NCI-H774 (cell line): ENCODE data around the gene SND1.

Source experiments
- DNase-seq: peaks from one replicate; lab custom pipeline; 2025; lab: John Stamatoyannopoulos, UW

The SND1 gene

DNA sequence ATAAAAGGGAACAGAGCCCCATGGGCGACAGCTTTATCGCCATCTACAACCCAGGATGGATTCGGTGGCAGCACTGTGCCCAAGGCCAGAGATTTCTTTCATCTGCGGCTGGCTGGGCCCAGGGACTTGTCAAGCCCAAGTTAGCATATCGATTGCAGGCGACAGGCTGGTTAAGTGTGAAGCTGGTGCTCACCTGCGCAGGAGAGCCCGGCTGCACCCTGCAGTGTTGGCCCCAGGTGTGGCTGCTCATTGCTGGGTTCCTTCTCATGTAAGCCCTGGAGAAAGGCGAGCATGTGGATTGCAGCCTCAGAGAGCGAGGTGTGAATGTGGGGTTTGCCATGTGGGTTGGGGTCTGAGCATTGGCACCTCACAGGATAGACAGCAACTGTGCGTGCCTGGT lies 419.8 kb downstream of the SND1 start:
- DNase-seq, result no peak

GRCh38 chr7:128073671-128074310 lies 421.8 kb downstream of the SND1 start:
- no peak for DNase-seq

DNA sequence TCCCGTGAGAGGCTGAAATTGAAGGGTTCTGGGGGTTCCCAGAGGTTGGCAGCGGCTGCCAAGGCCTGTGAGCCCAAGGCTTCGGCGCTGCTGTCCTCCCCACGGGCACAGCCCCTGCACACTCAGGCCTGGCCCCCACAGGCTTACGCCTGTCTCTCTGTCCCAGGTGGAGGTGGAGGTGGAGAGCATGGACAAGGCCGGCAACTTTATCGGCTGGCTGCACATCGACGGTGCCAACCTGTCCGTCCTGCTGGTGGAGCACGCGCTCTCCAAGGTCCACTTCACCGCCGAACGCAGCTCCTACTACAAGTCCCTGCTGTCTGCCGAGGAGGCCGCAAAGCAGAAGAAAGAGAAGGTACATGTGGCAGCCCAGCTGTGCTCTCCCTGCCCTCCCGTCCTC lies 422.3 kb downstream of the SND1 start:
- DNase-seq, result no peak

DNA sequence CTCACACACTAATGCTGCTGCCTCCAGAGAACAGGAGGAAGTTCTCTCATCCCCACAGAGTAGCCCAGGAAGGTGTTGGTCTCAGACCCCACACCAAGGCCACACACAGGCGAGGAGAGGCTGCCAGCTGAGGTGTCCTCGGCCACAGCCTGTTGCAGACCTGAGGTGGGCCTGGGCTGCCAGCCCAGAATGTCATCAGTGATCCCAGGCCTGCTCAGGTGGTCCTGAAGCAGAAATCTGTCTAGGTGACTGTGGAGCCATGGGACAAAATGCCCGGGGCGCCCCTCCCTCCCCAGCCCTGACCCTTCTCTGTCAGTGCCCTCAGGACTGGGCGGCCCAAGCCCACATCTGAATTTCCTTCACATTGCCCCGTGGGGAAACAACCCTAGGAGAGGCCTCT lies 422.7 kb downstream of the SND1 start:
- no peak for DNase-seq

- DNase-seq, result no peak
These were observed 423.5 kb downstream of the SND1 start for GRCh38 chr7:128075242-128076095.

- DNase-seq, result no peak
These were observed 424.3 kb downstream of the SND1 start for GRCh38 chr7:128076196-128076795.

DNA sequence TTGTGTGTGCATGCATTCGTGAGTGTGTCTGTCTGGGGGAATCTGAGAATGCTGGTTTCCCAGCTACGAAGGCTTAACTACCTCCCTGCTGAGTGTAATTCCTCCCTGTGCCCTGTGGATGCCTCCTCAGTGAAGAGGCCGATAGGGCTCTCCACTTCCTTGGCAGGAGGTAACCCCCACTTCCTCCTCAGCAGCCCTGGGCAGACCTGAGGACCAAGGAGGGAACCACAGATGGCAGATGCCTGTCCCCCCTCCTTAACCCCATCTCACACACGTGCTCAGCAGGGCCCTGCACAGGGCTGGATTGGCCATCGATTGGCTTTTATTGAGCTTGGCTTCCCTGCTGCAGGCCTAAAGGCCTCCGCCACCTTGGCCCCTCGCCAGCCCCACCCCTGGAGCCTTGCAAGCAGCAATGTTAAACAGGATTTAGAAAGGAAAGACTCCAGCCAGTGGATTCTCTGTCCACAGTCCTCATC lies 424.8 kb downstream of the SND1 start:
- DNase-seq, result no peak

GRCh38 chr7:128078309-128078708 lies 426.3 kb downstream of the SND1 start:
- DNase-seq, result no peak

- DNase-seq, result no peak
These were observed 428.2 kb downstream of the SND1 start for GRCh38 chr7:128080169-128080568.

DNA sequence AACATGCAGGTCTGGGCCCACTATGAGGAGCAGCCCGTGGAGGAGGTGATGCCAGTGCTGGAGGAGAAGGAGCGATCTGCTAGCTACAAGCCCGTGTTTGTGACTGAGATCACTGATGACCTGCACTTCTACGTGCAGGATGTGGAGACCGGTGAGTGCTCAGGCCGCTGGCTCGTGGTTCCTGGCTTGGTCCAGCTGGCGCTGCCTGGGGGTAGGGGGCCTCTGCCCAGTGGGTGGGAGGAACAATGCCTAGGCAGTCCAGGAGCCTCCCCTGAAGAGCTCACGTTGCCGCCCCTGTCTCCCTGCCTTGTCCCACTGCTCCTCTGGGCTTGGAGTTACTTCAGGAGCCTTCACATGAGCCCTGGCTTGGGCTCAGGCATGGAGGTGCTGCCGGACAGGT lies 429.4 kb downstream of the SND1 start:
- no peak for DNase-seq

- DNase-seq, result no peak
These were observed 429.8 kb downstream of the SND1 start for GRCh38 chr7:128081808-128082207.

DNA sequence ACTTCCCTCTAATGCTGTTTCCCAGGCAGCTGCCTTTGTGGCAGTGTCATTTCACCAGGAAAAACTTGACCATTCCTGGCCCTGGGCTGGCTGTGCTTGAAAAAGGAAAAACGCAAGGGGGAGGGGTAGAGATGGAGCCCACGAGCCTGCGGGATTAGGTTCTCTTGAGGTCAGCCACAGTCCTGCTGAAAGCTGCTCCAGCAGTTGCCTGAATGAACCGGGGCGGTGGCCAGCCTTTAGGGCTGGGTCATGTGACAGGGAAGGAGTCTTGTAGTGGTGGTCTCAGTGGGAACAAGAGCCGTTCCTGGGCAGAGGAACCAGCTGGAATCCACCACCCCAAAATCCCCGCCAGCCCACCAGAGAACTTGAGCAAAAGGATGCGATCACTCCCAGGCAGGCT lies 430.4 kb downstream of the SND1 start:
- no peak for DNase-seq

DNA sequence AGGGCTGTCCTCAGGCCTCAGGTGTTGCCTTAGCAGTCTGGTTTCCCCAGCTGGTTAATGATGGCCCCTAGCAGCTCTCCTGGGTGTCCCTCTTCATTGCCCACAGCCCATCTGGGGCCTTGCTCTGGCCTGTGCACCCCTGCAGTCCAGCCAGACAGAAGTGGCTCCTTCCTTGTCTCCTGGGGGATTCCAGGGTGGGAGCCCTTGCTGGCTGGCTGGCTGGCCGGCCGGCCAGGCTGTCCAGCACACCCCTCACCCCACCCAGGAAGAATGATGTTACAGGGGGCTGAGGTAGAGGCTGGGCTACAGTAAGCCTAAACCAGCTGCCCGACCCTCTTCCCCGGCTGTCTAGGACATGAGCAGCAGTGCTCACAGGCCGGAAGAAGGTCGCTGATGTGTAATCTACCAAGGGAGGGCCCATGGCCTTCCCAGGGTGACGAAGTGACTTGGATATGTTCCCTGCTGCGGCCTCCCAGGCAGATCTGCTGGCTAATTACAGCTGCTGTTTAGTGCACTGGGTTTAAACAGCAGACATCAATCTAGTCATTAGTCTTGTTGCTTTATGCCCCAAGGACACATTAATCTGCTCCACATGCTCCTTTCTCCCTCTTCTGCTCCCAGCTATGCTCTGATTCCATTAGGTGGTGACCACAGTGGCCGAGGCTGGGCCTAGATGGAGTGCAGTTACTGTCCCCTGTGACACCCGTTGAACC lies 433.1 kb downstream of the SND1 start:
- DNase-seq, result no peak

GRCh38 chr7:128090492-128090891 lies 438.5 kb downstream of the SND1 start:
- DNase-seq, result no peak

GRCh38 chr7:128091106-128091505 lies 439.1 kb downstream of the SND1 start:
- DNase-seq, result no peak

GRCh38 chr7:128092221-128092620 lies 440.2 kb downstream of the SND1 start:
- no peak for DNase-seq

- DNase-seq, result no peak
These were observed 441.9 kb downstream of the SND1 start for GRCh38 chr7:128093614-128094570.

DNA sequence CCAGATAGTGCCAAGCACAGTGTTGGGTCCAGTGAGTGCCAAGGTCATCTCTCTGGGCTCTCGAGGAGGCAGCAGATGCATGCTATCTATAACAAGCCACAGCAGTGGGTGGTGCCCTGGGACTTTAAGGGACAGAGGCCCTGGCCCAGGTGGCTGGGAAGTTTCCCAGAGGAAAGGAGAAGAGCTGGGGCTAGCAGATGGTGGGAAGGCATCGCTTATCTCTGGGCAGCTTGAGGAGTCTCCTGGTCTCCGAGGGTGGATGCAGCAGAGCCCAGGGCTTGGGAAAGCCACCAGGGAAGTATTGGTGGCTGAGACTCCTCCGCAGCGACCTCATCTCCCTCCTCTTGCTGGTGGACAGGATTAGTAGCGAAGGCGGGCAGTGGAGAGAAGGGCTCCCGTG lies 442.7 kb downstream of the SND1 start:
- no peak for DNase-seq

DNA sequence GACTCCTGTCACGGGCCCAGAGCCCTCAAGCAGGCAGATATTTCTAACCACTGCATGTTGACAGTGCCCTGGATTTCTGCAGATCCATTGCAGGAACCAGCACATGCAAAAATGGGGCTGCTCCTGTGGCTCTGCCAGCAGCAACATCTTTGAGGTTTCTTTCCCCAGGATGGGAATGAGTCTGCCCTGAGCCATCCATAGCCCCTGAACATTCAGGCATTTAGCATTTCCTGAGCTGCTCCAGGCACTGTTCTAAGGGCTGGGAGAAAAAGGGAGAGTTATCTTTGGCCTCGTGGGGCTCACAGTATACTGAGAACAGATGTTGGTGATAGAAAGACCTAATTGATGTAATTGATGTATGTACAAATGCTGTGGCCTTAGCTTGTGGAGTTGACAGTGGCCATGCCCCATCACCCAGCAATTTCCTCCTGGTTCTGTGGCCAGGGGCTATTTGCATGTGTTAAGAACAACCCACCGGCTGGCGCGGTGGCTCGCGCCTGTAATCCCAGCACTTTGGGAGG lies 445.3 kb downstream of the SND1 start:
- DNase-seq, result no peak

GRCh38 chr7:128098629-128099028 lies 446.6 kb downstream of the SND1 start:
- no peak for DNase-seq

- DNase-seq, result no peak
These were observed 447.2 kb downstream of the SND1 start for GRCh38 chr7:128099204-128099671.
